ENCODE measurements around the gene CAPNS2.

The CAPNS2 gene

DNA sequence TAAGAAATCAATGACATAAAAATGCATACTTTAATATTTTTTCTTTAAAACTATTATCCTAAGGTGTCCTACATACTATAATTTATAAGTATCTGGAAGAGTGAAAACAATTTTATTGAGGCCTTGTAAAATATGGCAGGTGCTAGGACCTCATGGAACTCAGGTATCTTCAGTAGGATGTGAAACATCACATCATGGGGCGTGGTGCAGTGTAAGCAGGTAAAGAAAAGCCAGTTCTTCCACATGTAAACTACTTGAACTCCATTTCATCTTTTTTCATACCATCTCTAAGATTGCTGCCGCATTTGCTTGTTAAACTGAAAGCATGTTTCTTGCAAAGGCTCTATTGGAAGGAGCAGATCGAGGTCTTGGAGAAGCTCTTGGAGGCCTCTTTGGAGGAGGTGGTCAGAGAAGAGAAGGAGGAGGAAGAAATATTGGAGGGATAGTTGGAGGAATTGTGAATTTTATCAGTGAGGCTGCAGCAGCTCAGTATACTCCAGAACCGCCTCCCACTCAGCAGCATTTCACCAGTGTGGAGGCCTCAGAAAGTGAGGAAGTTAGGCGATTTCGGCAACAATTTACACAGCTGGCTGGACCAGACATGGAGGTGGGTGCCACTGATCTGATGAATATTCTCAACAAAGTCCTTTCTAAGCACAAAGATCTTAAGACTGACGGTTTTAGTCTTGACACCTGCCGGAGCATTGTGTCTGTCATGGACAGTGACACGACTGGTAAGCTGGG, at the start of gene CAPNS2:
TSS of gene CAPNS2 (plus strand) at position 253 of the 744 bp plus-strand sequence. CDS start at position 326, 73 bp downstream.
- DNase-seq: no peak

- no peak for DNase-seq
These were observed 44.7 kb upstream of the CAPNS2 start for GRCh38 chr16:55521792-55522191.

- DNase-seq: no peak
These were observed 40.0 kb upstream of the CAPNS2 start for GRCh38 chr16:55526441-55526840.

DNA sequence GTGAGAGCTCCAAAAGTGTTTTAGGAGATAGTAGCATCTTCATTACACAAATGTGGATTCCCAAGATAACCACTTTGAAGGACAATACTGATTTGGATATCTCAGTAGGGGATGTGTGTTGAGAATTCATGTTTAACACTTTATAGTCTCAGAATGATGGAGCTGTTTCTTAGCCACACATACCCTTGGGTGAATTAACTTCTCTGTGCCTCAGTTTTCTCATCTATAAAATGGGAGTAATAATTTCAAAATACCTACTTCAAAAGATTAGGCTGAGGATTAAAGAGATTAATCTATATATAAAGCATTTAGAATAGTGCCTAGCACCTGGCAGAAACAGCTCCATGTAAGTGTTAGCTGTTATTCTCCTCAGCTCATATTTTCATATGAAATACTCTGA, 38.6 kb upstream of the CAPNS2 start:
- DNase-seq: no peak

GRCh38 chr16:55529018-55529417, 37.5 kb upstream of the CAPNS2 start:
- no peak for DNase-seq

DNA sequence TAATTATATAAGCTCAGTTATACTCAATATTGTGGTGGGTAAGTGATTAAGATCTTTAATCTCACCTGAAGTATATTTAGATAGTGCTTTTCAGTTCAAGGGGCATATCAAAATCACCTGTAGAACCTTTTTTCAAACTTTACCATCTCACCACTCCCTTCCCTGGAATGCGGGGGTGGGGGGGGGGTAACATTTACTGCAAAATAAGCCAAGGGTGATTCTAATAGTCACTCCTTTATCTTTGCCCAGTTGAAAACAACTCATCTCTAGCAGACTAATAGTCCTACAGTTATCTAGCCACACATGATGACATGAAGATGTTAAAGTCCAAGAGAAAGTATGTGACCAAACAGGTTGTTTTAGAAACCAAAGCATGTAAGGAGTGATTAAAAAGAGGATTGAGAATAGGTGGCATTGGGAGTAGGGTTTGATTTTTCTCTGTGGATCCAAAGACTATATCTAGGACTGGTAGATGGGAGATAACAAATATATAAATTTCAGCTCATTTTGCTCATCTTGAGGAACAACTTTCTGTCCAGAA, 36.1 kb upstream of the CAPNS2 start:
- DNase-seq: no peak

DNA sequence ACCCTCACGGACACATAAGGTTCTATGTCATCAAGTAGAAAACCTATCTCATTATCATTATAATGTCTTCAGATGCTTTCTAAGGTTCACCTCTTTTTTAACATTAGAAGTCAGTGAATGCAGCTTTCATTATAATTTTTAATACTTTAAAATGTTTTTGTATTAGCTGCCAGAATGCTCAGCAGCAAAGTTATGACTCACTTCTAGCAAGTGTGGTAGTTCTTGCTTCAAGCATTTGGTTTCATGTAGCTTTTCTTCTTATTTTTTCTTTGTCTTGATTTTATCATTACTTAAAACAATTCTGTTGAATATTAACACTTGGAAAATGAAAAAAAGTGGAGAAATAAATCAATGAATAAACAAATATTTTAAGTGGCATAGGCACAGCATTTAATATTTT, 34.3 kb upstream of the CAPNS2 start:
- no peak for DNase-seq

DNA sequence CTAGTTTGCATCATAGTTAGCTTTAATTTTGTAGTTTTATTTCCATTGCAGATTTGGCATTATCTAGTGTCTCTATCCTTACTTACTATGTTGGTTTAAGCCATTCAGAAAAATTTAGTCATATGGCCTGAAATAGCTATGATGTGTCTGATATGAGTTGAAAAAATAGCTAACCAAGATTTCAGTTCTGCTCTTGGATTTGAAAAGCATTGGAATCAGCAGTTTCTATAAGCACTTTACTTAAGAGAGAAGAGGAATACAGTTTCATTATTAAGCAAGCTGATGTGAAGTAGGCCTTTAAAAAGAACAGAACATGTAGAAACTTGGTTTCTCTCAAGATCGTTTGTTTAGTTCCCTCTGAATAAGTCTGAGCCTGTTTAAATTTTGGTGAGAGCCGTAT, 31.7 kb upstream of the CAPNS2 start:
- no peak for DNase-seq

- DNase-seq: no peak
These were observed 27.4 kb upstream of the CAPNS2 start for GRCh38 chr16:55539049-55539448.

DNA sequence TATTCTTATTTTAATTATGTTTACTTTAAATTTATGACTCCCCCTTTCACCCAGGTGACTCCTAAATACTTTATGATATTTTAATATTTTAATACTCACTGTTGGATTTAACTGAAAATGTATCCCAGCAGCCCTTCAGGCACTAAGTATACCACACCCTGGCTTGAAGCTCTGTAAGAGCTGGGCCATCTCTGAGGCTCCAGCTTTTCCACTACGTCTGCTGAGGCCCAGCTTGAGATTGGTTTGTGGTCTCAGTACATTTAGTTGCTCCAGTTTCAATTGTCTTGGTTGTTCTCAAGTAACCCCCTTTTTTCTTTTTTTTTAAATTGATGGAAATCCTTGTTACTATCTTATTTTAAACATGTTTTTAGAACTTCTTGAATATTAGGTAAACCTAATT, 27.0 kb upstream of the CAPNS2 start:
- no peak for DNase-seq

- no peak for DNase-seq
These were observed 26.3 kb upstream of the CAPNS2 start for GRCh38 chr16:55540221-55540620.

DNA sequence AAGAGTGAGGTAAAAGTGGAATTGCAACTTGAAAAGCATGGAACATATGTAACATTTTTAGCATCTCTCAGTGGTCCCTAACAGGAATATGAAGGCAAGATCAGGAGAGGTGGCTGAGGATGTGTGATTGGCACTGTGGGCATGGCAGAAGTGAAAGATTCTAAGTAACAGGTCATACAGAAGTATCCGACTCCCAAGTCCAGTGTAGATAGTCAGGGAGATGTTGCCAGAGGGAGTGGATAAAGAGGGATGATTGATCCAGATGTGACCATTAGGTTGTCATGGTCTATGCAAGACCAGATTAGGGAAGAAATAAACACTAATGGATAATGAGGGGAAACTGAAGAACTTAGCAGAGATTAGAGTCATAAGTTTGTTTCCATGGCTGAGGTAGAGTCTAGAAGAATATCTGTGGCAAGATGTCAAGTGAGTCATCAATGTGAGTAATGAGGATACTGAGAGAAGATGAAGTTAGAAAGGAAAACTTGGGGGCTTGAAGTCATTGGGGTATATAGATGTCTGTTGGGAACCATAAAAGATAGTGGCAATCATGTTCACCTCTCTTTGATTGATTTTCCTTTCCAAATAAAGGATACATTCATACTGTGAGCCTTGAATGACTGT, 23.9 kb upstream of the CAPNS2 start:
- no peak for DNase-seq

- no peak for DNase-seq
These were observed 23.0 kb upstream of the CAPNS2 start for GRCh38 chr16:55543472-55543871.

- no peak for DNase-seq
These were observed 13.9 kb upstream of the CAPNS2 start for GRCh38 chr16:55552621-55553020.

DNA sequence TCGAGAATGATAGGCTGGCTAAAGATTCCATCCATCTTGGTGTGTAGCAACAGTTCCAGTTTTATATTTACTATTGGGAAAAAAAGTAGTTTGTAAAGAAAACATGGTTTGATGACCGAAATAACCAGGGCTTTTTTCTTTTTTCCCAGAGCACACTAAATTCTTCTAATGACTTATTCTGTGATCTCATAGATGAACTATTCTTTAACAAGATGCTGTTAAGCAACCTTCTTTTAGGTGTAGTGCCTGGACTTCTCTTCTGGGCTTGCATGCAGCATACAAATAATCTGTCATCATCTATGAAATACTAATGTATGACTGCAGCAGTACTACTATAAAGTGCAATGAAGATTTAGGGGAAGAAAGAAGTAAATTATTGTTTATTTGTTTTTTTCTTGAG, 11.0 kb upstream of the CAPNS2 start:
- DNase-seq: no peak

DNA sequence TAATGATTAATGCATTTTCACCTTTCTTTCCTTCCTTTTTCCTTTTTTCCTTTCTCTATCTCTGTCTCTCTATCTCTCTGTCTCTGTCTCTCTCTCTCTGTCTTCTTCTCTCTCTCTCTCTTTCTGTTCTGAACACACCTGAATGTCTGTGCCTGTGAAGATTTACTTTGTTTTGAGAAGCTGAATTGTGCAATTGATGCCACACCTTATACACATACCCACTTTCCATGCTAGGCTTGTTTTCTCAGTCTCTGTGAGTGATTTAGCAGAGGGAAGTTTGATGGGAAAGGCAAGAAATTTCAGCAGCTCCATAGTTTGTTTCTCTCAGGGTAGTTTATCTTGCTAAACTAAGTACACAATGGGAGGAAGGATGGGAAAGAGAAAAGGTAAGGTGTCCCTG, 9.3 kb upstream of the CAPNS2 start:
- no peak for DNase-seq

DNA sequence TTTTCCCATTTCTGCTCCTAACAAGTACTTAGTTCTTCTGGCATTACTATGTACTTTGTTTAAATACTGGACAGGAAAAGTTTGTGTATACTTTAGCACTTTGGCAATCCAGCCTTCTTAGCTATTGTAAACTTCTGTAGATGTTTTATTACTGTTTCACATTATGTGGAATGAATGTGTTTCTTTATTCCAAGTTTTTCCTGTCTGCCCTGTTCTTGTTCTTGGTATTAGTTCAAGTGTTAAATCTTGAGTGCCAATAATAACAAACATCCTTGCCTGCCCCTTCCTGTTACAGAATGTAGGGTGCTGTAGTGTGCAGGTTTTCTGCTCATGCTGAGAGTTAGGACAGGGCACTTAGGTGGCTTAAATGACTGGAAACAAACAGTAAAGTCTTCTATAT, 7.3 kb upstream of the CAPNS2 start:
- DNase-seq: no peak

DNA sequence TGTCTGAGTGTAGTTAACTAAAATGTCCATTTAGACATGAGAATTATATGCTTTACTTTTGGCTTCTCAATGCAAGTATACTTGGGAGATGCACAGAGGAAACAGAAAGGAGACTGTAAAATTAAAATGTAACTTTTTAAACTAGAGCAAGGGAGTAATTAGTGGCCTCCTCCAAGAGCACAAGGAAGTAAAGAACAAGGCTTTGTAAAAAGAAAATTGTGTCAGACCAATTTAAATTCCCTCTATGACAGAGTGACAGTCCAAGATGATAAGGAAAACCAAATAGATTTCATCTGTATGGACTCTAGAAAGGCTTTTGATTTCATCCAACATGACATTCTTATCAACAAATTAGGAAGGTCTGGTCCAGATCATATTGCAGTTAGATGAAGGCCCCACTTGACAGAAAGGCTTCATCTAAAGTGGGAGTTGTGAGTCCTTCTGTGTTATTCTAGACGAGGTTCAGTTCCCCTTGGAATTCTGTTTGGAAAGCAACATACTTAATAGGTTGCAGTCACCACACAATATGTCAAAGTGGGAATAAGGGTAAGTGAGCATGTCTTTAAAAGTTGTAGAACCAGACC, 6.5 kb upstream of the CAPNS2 start:
- DNase-seq: no peak

DNA sequence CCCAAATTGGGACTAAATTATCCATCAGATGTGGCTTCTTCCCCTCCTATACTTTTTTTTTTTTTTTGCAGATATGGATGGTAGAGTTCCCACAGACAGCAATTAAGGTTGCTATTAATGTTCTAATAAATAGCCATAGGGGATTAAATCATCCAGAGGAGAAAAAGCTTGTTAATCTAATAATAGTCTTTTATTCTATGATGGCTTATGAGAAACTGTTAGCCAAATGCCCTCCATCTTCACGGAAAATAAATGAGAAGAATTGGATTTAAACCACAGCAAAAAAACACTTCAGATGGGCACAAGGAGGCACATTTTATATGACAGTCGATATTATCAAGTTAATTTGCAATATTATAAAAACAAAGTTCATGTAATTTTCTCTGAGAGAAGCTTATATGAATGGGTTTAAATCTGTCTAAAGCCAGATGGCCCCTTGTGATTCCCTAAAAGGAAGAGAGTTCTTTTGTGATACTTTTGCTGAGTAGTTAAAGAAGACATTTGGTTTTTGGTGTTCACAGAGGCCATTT, 5.1 kb upstream of the CAPNS2 start:
- DNase-seq: no peak

DNA sequence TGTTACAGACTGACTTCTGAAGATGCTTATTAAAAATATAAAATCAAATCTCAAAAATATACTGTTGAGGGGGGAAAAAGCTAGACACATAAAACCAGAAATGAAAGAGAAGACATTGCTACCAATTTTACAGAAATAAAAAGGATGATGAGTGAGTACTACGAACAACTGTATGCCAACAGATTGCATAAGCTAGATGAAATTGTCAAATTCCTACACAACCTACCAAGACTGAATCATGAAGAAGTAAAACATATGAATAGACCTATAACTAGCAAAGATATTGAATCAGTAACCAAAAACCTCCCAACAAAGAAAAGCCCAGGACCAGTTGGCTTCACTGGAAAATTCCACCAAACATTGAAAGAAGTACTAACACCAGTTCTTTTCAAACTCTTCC, 3.5 kb upstream of the CAPNS2 start:
- DNase-seq: no peak

GRCh38 chr16:55563797-55564196, 2.7 kb upstream of the CAPNS2 start:
- no peak for DNase-seq

DNA sequence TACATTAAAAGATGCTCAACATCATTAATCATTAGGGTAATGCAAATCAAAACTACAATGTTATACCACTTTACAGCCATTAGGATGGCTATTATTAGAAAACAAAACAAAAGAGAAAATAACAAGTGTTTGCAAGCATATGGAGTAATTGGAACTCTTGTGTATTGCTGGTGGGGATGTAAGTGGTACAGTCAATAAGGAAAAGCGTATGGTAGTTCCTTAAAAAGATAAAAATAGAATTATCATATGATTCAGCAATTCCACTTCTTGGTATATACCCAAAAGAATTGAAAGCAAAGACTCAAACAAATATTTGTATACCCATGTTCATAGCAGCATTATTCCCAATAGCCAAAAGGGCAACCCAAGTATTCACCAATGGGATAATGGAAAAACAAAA, 1.4 kb upstream of the CAPNS2 start:
- no peak for DNase-seq

GRCh38 chr16:55567382-55567781, 898 bp downstream of the CAPNS2 start:
- no peak for DNase-seq

- no peak for DNase-seq
These were observed 1.7 kb downstream of the CAPNS2 start for GRCh38 chr16:55568207-55568606.

All from activated effector memory CD4-positive, alpha-beta T cell treated with anti-CD3 and anti-CD28 coated beads, Interleukin-2, amount 50 U/mL, for 16 hours (primary cell).